ENCODE data around the gene ACVR1. TPM values are rescaled to one million over a fixed set of nuclear protein-coding genes. Genes with fewer than 3 reads are reported as not detected.

Gene ACVR1
- total and polyA plus RNA-seq, 2 donors (not counting 3 experiments of a cell fraction or from before 2014, with no cell fraction given) = 24.8 to 33.6 TPM

GRCh38 chr2:157777427-157777826, 98.7 kb downstream of the ACVR1 start:
- ChIA-PET POLR2A (no interaction called here), CTCF (interaction anchor here (0.6 to 2.7 kb wide), 11 partner anchors 10 to 246 kb away, joined by 3 to 32 read pairs (median 4); partner anchors contain the start of gene ACVR1)
- Histone ChIP-seq H3K4me1 (ENCODE audit: control insufficient read depth, extremely low read depth, insufficient read depth, low read length) (no peaks in the 10 kb centered on the region), H3K9me3 (replicated peaks; ENCODE audit: control insufficient read depth, insufficient read depth, low read length) (no peaks in the 10 kb centered on the region), H3K4me3 (replicated peaks in 1 of 3; ENCODE audit: insufficient read depth in 1 of 3, low read depth in 1 of 3, low read length in 3 of 3) (no peak overlapping the region), H3K27ac (ENCODE audit: insufficient read depth, low read depth, low read length) (no peak overlapping the region), H3K36me3 (ENCODE audit: control insufficient read depth in 2 of 2, extremely low read depth in 1 of 2, insufficient read depth in 2 of 2, low read length in 2 of 2) (peaks cover 9 to 14% of the 10 kb centered on the region in 2 experiments), H3K79me2 (ENCODE audit: control insufficient read depth, insufficient read depth, low read length) (no peaks in the 10 kb centered on the region), H3K9ac (replicated peaks; ENCODE audit: extremely low read depth, insufficient read depth, low read length) (no peak overlapping the region), H3K9me1 (replicated peaks; ENCODE audit: control insufficient read depth, extremely low read depth, insufficient read depth, low read length) (no peaks in the 10 kb centered on the region), H2AFZ (ENCODE audit: low read depth, low read length) (no peak overlapping the region), H3K27me3 (ENCODE audit: control insufficient read depth in 2 of 2, insufficient read depth in 2 of 2, low read length in 2 of 2) (no peaks in the 10 kb centered on the region), H3K4me2 (ENCODE audit: insufficient read depth, low read length) (no peak overlapping the region), H4K20me1 (replicated peaks; ENCODE audit: control insufficient read depth, extremely low read depth, insufficient read depth, low read length) (peaks cover 3% of the 10 kb centered on the region)
- TF ChIP-seq, protein P1, sequence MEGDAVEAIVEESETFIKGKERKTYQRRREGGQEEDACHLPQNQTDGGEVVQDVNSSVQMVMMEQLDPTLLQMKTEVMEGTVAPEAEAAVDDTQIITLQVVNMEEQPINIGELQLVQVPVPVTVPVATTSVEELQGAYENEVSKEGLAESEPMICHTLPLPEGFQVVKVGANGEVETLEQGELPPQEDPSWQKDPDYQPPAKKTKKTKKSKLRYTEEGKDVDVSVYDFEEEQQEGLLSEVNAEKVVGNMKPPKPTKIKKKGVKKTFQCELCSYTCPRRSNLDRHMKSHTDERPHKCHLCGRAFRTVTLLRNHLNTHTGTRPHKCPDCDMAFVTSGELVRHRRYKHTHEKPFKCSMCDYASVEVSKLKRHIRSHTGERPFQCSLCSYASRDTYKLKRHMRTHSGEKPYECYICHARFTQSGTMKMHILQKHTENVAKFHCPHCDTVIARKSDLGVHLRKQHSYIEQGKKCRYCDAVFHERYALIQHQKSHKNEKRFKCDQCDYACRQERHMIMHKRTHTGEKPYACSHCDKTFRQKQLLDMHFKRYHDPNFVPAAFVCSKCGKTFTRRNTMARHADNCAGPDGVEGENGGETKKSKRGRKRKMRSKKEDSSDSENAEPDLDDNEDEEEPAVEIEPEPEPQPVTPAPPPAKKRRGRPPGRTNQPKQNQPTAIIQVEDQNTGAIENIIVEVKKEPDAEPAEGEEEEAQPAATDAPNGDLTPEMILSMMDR (IDR thresholded peaks at IDR 0.05; ENCODE audit: extremely low read depth in 1 of 2, insufficient read depth in 1 of 2, low read depth in 1 of 2, low read length in 2 of 2) = peak; percentile 39 to 50
- TF ChIP-seq GATA2 (IDR thresholded peaks at IDR 0.05; ENCODE audit: insufficient read depth, insufficient read length, low read depth, low read length) (no peak), FOS (IDR thresholded peaks at IDR 0.05; ENCODE audit: borderline replicate concordance, insufficient read depth, low read length) (no peak)
- TF ChIP-seq, protein P2, sequence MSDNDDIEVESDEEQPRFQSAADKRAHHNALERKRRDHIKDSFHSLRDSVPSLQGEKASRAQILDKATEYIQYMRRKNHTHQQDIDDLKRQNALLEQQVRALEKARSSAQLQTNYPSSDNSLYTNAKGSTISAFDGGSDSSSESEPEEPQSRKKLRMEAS (IDR thresholded peaks at IDR 0.05; ENCODE audit: insufficient read depth, insufficient read length) = no peak
- no TSS peak for BruUV-seq (replicated peaks)
- dilution Hi-C loops (cut with MboI; ENCODE audit: extremely low pct_ligation_motif_present, low sequenced_read_pairs) = loop anchor here (25.0 kb wide), 1 partner anchor 235 kb away; no protein-coding TSS in a partner anchor
- intact Hi-C loops (cut with micrococcal nuclease) = loop anchor here (1.0 kb wide), 4 partner anchors 99 to 285 kb away; partner anchors contain the start of gene ACVR1
- peak; percentile 74 for FAIRE-seq
- DNase-seq (ENCODE audit: low read depth, low spot score) = peak; percentile 74

- H3K9me3 ChIP-seq (replicated peaks; ENCODE audit: control insufficient read depth, insufficient read depth, low read length) = no peaks in the 10 kb centered on the region
- DNase-seq (ENCODE audit: low read depth, low spot score) = no peak
- H2AFZ ChIP-seq (ENCODE audit: low read depth, low read length) = no peak overlapping the region
- ChIA-PET POLR2A (no interaction called here), CTCF (no interaction called here)
- no peak overlapping the region for H3K9ac ChIP-seq (replicated peaks; ENCODE audit: extremely low read depth, insufficient read depth, low read length)
- intact Hi-C loops (cut with micrococcal nuclease) (no loop called here), dilution Hi-C loops (cut with MboI; ENCODE audit: extremely low pct_ligation_motif_present, low sequenced_read_pairs) (no loop called here)
- H3K4me1 ChIP-seq (ENCODE audit: control insufficient read depth, extremely low read depth, insufficient read depth, low read length) = no peaks in the 10 kb centered on the region
- H3K4me2 ChIP-seq (ENCODE audit: insufficient read depth, low read length) = no peak overlapping the region
- FAIRE-seq = no peak
- H3K27me3 ChIP-seq (ENCODE audit: control insufficient read depth in 2 of 2, insufficient read depth in 2 of 2, low read length in 2 of 2) = no peaks in the 10 kb centered on the region
- no peaks in the 10 kb centered on the region for H3K79me2 ChIP-seq (ENCODE audit: control insufficient read depth, insufficient read depth, low read length)
- no peaks in the 10 kb centered on the region for H3K9me1 ChIP-seq (replicated peaks; ENCODE audit: control insufficient read depth, extremely low read depth, insufficient read depth, low read length)
- no peaks in the 10 kb centered on the region for H4K20me1 ChIP-seq (replicated peaks; ENCODE audit: control insufficient read depth, extremely low read depth, insufficient read depth, low read length)
- peaks cover 9 to 10% of the 10 kb centered on the region in 2 experiments for H3K36me3 ChIP-seq (ENCODE audit: control insufficient read depth in 2 of 2, extremely low read depth in 1 of 2, insufficient read depth in 2 of 2, low read length in 2 of 2)
- TF ChIP-seq FOS (IDR thresholded peaks at IDR 0.05; ENCODE audit: borderline replicate concordance, insufficient read depth, low read length) = no peak
- TF ChIP-seq, protein P1 (IDR thresholded peaks at IDR 0.05; ENCODE audit: extremely low read depth in 1 of 2, insufficient read depth in 1 of 2, low read depth in 1 of 2, low read length in 2 of 2) = no peak
- TF ChIP-seq EZH2 (IDR thresholded peaks at IDR 0.05; ENCODE audit: borderline replicate concordance, low read depth, low read length, severe bottlenecking) = no peak
- TF ChIP-seq, protein P2 (IDR thresholded peaks at IDR 0.05; ENCODE audit: insufficient read depth, insufficient read length) = no peak
- TF ChIP-seq JUN (IDR thresholded peaks at IDR 0.05; ENCODE audit: borderline replicate concordance, insufficient read depth, insufficient read length, low read depth) = no peak
- no peak for TF ChIP-seq POLR2A (IDR thresholded peaks at IDR 0.05; ENCODE audit: low read depth, low read length)
- no peak for TF ChIP-seq MYC (IDR thresholded peaks at IDR 0.05; ENCODE audit: low read depth, low read length)
- TF ChIP-seq GATA2 (IDR thresholded peaks at IDR 0.05; ENCODE audit: insufficient read depth, insufficient read length, low read depth, low read length) = no peak
- TF ChIP-seq POLR2AphosphoS5 (IDR thresholded peaks at IDR 0.05; ENCODE audit: insufficient read depth, low read depth, low read length) = no peak
- BruUV-seq (replicated peaks) = no TSS peak
- no peak overlapping the region for H3K4me3 ChIP-seq (replicated peaks in 1 of 3; ENCODE audit: insufficient read depth in 1 of 3, low read depth in 1 of 3, low read length in 3 of 3)
- no peak overlapping the region for H3K27ac ChIP-seq (ENCODE audit: insufficient read depth, low read depth, low read length)
Observed at GRCh38 chr2:157771234-157771633, 104.9 kb downstream of the ACVR1 start.

Data from endothelial cell of umbilical vein (primary cell).